Measurements from ENCODE around the gene SLC12A8.

DNA sequence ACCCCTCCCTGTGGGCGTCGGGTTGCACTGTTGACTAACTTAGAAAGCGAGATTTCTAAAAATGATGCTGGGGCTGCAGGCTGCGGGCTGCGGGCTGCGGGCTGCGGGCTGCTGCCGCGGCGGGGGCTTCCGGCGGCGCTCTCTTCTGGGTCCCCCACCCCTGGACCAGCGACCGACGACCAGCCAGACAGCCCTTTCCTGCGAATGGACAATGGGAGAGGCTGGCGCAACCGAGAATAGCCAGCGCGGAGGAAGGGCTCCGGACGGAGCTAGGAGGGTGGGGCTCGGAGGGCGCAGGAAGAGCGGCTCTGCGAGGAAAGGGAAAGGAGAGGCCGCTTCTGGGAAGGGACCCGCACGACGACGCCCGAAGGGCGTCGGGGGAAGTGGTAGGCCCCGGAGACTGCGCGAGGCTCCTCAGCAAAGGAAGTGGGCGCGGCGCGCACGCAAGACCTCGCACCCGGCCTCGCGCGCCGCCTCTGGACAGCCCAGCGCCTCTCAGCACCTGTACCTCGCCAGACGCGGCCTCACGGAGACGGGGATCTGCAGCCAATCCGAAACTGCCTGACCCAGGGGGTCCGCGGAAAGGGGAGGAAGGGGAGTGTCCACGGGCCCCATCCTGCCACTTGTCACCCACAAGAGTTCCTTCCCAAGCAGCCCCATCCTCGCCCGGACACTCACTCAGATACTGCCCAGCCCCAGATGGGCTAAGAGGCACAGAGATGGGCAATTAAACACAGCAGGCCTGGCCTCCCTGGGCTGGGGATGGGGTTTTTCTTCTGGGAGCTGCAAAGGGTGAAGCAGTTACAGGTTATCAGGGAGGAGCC is 70.7 kb downstream of the SLC12A8 start:
- TF ChIP-seq POLR2A (IDR thresholded peaks at IDR 0.05): no peak
- TF ChIP-seq, protein P1, sequence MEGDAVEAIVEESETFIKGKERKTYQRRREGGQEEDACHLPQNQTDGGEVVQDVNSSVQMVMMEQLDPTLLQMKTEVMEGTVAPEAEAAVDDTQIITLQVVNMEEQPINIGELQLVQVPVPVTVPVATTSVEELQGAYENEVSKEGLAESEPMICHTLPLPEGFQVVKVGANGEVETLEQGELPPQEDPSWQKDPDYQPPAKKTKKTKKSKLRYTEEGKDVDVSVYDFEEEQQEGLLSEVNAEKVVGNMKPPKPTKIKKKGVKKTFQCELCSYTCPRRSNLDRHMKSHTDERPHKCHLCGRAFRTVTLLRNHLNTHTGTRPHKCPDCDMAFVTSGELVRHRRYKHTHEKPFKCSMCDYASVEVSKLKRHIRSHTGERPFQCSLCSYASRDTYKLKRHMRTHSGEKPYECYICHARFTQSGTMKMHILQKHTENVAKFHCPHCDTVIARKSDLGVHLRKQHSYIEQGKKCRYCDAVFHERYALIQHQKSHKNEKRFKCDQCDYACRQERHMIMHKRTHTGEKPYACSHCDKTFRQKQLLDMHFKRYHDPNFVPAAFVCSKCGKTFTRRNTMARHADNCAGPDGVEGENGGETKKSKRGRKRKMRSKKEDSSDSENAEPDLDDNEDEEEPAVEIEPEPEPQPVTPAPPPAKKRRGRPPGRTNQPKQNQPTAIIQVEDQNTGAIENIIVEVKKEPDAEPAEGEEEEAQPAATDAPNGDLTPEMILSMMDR (IDR thresholded peaks at IDR 0.05): peak in 5 of 6 experiments; percentile 7 to 39 (median 26)

Measured in adrenal gland (tissue), 5 donors.